Breast epithelium (tissue), 4 donors: ENCODE results near the gene SDE2. TPM values are rescaled to one million over a fixed set of nuclear protein-coding genes. Genes with fewer than 3 reads are reported as not detected.
"Not testable (repeated sequence)": the region's sequence is repeated elsewhere in the genome, so short reads cannot be mapped to it uniquely, and the experiment has no call there.

Source experiments
- DNase-seq, 2 donors: peaks; one replicate each; pipeline ENCODE4 v3.0.0-alpha.2; 2019; ENCODE audit warnings: low spot score in 2 of 2
- H3K27ac ChIP-seq, 2 donors: fragments of 200-600 bp; sonication (generic) in 1 of 2; one replicate each; pipeline ENCODE4 v1.5.1; 2016 to 2019; ENCODE audit warnings: mild to moderate bottlenecking in 1 of 2
- H3K27me3 ChIP-seq, 2 donors: fragments of 200-600 bp; sonication (generic) in 1 of 2; one replicate each; pipeline versions ENCODE4 v1.5.1 to v1.6.0; 2017 to 2019; ENCODE audit warnings: control low read depth in 1 of 2, mild to moderate bottlenecking in 1 of 2
- H3K36me3 ChIP-seq: fragments of 200-600 bp; one replicate; pipeline ENCODE4 v1.5.1; 2019
- H3K4me1 ChIP-seq, 2 donors: fragments of 200-600 bp; sonication (generic); one replicate each; pipeline ENCODE4 v1.5.1; 2016 to 2019; ENCODE audit warnings: control low read depth in 1 of 2
- H3K4me3 ChIP-seq, 3 donors: fragments of 200-600 bp; sonication (generic); 1 replicate in 2 of 3; 2 replicates in 1 of 3; pipeline ENCODE4 v1.5.1; 2016 to 2019; ENCODE audit warnings: mild to moderate bottlenecking in 3 of 3, moderate library complexity in 2 of 3
- H3K9me3 ChIP-seq, 2 donors: fragments of 200-600 bp; sonication (generic) in 1 of 2; one replicate each; pipeline ENCODE4 v1.5.1; 2016 to 2019; ENCODE audit warnings: control low read depth in 1 of 2
- POLR2A ChIP-seq: fragments of 450-650 bp; IDR thresholded peaks from one replicate; pipeline ENCODE4 v1.6.1; 2016; ENCODE audit warnings: antibody characterized with exemption, mild to moderate bottlenecking, moderate library complexity
- POLR2AphosphoS5 ChIP-seq, 3 donors: sonication (generic); formaldehyde crosslinking; IDR thresholded peaks; one replicate each; pipeline ENCODE4 v1.6.1; 2017; ENCODE audit warnings: antibody characterized with exemption in 3 of 3
- intact Hi-C: fragments of 100-400 bp; cut with DNase I; formaldehyde crosslinking; loops from one replicate; pipeline ENCODE4 v1.15.1; 2023; ENCODE audit warnings: low total_unique reads
- total RNA-seq, 3 donors: library from RNA; depleted of rRNA; stranded (reverse); fragments of >200 nt; gene quantifications; one replicate each; pipeline ENCODE4 v1.1.0, GENCODE V29; 2016
- TF ChIP-seq, protein P1 (sequence below), 3 donors: fragments of 450-650 bp; IDR thresholded peaks; one replicate each; pipeline ENCODE4 v1.5.1; 2016 to 2017; ENCODE audit warnings: antibody characterized with exemption in 3 of 3, mild to moderate bottlenecking in 3 of 3, moderate library complexity in 3 of 3

Gene SDE2
- total RNA-seq, 3 donors from 2014 or later, result 17.6 to 25.3 (median 22.0) TPM

DNA sequence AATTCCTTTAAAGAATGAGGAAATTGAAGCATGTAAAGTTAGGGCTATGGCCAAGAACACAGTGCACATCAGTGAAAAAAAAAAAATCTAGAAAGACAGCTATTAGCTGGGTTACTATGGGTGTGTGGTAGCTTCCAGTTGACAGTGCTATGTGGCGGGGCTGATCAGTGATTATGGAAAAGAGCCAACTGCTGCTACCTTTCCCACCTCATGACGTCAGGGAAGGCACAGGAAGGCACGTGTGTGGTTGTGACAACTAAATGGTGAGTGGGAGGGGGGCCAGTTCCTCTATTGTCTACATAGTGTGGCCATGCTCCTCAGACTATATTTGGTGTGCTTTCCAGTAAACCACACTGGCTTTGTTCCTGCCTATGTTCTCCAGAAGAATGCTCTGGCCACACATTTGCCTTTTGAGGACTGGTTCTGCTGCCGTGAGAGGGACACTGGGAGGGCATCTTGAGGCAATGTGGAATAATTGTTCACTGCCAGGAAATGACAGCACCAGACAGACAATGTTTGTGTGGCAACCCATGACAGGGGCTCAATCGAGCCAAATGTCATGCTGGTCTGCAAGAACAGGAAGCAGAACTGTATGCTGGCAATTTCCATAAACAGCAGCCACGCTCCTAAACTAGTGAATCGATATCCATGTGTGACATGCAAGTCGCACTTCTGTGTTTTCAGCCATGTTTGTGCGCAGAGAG, 3.0 kb upstream of the SDE2 start:
- H3K4me3 ChIP-seq, result peak overlapping the region in 2 of 3 donors; percentile 0 to 37

DNA sequence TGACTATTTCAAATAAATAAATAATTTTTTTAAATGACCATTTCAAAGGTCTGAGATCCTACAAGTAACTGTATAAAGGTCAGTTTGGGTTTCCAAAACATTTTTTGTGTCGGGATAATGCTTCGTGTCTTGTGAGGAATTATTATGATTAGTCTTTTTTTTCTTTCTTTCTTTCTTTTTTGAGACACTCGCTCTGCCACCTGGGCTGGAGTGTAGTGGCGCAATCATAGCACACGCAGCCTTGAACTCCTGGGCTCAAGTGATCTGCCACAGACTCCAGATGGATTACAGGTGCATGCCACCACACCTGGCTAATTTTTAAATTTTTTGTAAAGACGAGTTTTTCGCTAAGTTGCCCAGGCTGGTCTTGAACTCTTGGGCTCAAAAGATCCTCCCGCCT, 1.9 kb upstream of the SDE2 start:
- Histone ChIP-seq H3K36me3 (no peaks in the 10 kb centered on the region), H3K9me3 (no peaks in the 10 kb centered on the region), H3K27me3 (no peaks in the 10 kb centered on the region), H3K4me3 (no peak overlapping the region), H3K4me1 (peaks cover 4 to 8% of the 10 kb centered on the region in 2 donors), H3K27ac (peak overlapping the region; percentile 92 to 94)
- DNase-seq, result no peak
- TF ChIP-seq POLR2A, result no peak
- TF ChIP-seq POLR2AphosphoS5 (IDR thresholded peaks at IDR 0.05), result no peak
- TF ChIP-seq, protein P1, sequence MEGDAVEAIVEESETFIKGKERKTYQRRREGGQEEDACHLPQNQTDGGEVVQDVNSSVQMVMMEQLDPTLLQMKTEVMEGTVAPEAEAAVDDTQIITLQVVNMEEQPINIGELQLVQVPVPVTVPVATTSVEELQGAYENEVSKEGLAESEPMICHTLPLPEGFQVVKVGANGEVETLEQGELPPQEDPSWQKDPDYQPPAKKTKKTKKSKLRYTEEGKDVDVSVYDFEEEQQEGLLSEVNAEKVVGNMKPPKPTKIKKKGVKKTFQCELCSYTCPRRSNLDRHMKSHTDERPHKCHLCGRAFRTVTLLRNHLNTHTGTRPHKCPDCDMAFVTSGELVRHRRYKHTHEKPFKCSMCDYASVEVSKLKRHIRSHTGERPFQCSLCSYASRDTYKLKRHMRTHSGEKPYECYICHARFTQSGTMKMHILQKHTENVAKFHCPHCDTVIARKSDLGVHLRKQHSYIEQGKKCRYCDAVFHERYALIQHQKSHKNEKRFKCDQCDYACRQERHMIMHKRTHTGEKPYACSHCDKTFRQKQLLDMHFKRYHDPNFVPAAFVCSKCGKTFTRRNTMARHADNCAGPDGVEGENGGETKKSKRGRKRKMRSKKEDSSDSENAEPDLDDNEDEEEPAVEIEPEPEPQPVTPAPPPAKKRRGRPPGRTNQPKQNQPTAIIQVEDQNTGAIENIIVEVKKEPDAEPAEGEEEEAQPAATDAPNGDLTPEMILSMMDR (IDR thresholded peaks at IDR 0.05), result no peak
- intact Hi-C loops, result no loop called here

More for the DNA sequence above, 3.0 kb upstream of the SDE2 start:
- intact Hi-C loops, result no loop called here
- Histone ChIP-seq H3K36me3 (no peaks in the 10 kb centered on the region), H3K9me3 (no peaks in the 10 kb centered on the region), H3K4me1 (peaks cover 4 to 8% of the 10 kb centered on the region in 2 donors), H3K27me3 (no peaks in the 10 kb centered on the region), H3K27ac (peak overlapping the region; percentile 84 to 92)
- DNase-seq, result peak in 1 of 2 donors; percentile 87
- no peak for TF ChIP-seq POLR2A
- peak; percentile 72 to 86 (median 79) for TF ChIP-seq POLR2AphosphoS5 (IDR thresholded peaks at IDR 0.05)

DNA sequence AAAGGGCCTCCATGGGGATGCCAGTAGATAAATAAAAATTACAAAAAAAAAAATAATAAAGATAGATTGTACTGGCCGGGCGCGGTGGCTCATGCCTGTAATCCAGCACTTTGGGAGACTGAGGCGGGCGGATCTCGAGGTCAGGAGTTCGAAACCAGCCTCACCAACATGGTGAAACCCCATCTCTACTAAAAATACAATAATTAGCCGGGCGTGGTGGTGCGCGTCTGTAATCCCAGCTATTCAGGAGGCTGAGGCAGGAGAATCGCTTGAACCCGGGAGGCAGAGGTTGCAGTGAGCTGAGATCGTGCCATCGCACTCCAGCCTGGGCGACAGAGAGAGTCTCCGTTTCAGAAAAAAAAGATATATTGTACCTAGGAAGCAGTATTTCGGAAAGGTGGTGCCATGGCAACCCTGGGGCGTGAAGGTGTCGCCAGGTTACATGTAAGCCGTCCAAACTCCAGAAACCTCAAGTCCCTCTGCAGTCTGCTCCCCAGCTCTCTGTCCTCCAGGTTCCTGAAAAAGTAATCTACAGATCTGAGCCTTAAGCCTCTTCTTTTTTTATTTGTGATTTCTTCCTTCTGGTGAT, 1.4 kb upstream of the SDE2 start:
- intact Hi-C loops, H3K9me3 ChIP-seq, H3K27me3 ChIP-seq, H3K36me3 ChIP-seq, DNase-seq, H3K4me1 ChIP-seq, H3K4me3 ChIP-seq: not testable (repeated sequence)
- H3K27ac ChIP-seq, result peak overlapping the region; percentile 21 to 94

DNA sequence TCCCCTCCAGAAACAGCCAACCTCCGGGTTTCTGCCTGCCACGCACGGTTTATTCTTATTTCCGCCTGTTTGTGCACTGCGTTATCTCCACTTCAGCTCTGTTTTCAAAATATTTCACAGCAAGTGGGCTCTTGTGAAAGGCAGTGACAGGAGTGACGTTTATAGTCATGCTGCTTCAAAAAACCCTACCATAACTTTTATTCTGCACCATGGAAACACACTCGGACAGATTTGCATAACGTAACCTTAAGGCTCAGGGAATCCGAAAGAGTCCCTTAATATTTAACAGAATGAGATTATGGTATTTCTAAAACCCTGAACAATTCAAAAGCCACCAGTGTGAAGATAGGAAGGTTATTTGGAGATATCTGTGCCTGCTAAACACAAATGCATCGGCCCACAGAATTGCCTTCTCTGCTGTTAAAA, 782 bp upstream of the SDE2 start:
- Histone ChIP-seq H3K36me3 (no peaks in the 10 kb centered on the region), H3K27me3 (no peaks in the 10 kb centered on the region), H3K27ac (peak overlapping the region; percentile 94 to 99), H3K9me3 (no peaks in the 10 kb centered on the region), H3K4me3 (peak overlapping the region; percentile 65 to 89 (median 82)), H3K4me1 (peaks cover 4 to 8% of the 10 kb centered on the region in 2 donors)
- TF ChIP-seq POLR2AphosphoS5 (IDR thresholded peaks at IDR 0.05), result no peak
- no peak for TF ChIP-seq POLR2A
- TF ChIP-seq, protein P1 (IDR thresholded peaks at IDR 0.05), result no peak
- intact Hi-C loops, result no loop called here
- no peak for DNase-seq

DNA sequence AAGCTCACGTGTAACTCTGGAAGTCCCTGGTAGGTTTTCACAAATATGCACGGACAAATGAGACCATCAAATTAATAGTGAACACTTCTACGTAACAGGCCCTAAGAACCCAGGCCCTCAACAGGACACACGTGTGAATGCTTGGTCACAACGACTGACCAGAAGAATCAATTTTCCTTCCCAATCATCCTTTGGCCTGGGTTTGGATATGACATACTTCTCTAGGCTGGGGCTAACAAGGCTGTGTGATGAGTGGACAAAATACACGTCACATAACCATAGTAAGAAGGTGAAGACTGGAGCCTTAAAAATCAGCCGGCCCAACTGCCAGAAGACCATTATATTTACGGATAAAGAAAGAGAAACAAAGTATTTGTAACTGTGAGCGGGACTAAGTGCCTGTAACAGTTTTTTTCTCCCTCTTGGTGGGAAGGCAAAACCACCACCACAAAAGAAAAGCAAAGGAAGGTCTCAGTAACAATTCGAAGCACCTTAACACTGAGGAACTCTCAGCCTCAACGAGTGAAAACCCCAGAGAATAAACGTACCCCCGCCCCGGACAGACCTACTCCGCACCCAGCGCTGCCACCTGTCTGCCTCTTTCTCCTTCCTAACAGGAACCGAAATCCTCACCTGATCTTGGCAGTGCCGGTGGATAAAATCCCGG, 450 bp downstream of the SDE2 start:
- Histone ChIP-seq H3K27ac (peak overlapping the region; percentile 94 to 99), H3K36me3 (no peaks in the 10 kb centered on the region), H3K4me3 (peak overlapping the region; percentile 65 to 89 (median 82)), H3K9me3 (no peaks in the 10 kb centered on the region), H3K27me3 (no peaks in the 10 kb centered on the region), H3K4me1 (peaks cover 4 to 8% of the 10 kb centered on the region in 2 donors)
- no peak for DNase-seq
- intact Hi-C loops, result no loop called here
- TF ChIP-seq POLR2AphosphoS5 (IDR thresholded peaks at IDR 0.05) (no peak), POLR2A (no peak)

DNA sequence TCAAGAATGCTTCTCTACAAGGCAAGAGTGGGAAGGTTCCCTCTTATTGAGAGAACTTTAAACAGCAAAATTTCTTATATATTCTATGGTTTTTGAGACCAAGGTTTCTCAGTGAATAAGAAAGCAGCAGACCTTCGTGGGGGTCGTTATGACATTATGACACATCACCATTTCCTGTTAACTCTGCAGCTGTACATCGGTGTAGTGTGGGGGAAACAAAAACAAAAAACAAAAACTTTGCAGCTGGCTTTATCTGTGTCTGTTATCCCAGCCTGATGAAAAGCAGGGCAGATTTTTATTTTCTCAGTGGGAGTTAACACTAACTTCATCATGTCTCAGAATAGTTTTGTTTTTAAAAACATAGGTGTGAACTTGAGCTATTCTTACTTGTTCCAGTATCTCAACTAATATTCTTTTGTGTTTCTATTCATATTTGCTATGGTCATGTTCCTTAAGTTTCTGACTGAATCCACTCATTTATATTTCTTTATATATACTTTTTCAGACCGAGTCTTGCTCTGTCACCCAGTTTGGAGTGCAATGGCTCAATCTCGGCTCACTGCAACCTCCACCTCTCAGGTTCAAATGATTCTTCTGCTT, 2.1 kb downstream of the SDE2 start:
- Histone ChIP-seq H3K4me1 (peaks cover 4 to 8% of the 10 kb centered on the region in 2 donors), H3K4me3 (no peak overlapping the region), H3K27ac (no peak overlapping the region), H3K36me3 (no peaks in the 10 kb centered on the region), H3K27me3 (no peaks in the 10 kb centered on the region), H3K9me3 (no peaks in the 10 kb centered on the region)
- no peak for DNase-seq
- intact Hi-C loops, result no loop called here
- no peak for TF ChIP-seq POLR2AphosphoS5 (IDR thresholded peaks at IDR 0.05)
- no peak for TF ChIP-seq POLR2A
- TF ChIP-seq, protein P1 (IDR thresholded peaks at IDR 0.05), result no peak
